HAP-1 (cell line): Measurements from ENCODE around the gene RUNX1.

Experiments
- DNase-seq, 2 experiments: peaks; one replicate each; pipeline ENCODE4 v3.0.0-alpha.2; 2016 to 2020; ENCODE audit warnings: low spot score in 2 of 2
- H3K27me3 ChIP-seq: fragments of 250-450 bp; sonication (Bioruptor Pico); 2 replicates; pipeline ENCODE4 v1.5.1; 2020; ENCODE audit warnings: low read depth, mild to moderate bottlenecking, moderate library complexity
- H3K36me3 ChIP-seq: fragments of 250-450 bp; sonication (Bioruptor Pico); replicated peaks from 2 replicates; pipeline ENCODE4 v1.5.1; 2020; ENCODE audit warnings: mild to moderate bottlenecking
- H3K4me1 ChIP-seq: fragments of 250-450 bp; sonication (Bioruptor Pico); 2 replicates; pipeline ENCODE4 v1.5.1; 2020; ENCODE audit warnings: mild to moderate bottlenecking
- H3K4me3 ChIP-seq: fragments of 250-450 bp; sonication (Bioruptor Pico); 2 replicates; pipeline ENCODE4 v1.5.1; 2020; ENCODE audit warnings: mild to moderate bottlenecking, moderate library complexity
- H3K9me3 ChIP-seq: fragments of 250-450 bp; sonication (Bioruptor Pico); 2 replicates; pipeline ENCODE4 v1.5.1; 2020; ENCODE audit warnings: mild to moderate bottlenecking, moderate library complexity
- in situ Hi-C: fragments of 300-500 bp; cut with MboI; formaldehyde crosslinking; loops from 3 replicates; pipeline ENCODE4 v1.14.3; 2020; ENCODE audit warnings: low sequenced_read_pairs, inconsistent platforms, mixed read lengths

The RUNX1 gene

DNA sequence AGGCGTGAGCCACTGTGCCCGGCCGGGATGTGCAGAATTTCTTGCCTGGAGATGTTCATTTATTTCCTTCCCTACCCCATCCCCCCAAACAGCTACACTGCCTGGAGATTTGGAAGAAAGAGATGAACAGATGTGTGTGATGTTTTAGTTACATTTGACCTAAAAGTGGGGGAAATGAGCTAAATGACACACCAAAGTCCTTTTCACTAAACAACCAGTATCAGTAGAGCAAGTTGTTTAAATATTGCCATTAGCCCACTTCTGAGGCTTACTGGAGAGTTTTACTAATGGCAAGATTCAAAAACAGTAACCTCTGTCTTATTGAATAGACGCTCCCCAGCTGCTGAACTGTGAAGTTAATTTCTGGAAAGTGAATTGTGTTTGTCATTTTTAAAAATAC is 100.1 kb downstream of the RUNX1 start:
- Histone ChIP-seq H3K4me3 (no peak overlapping the region), H3K36me3 (no peaks in the 10 kb centered on the region), H3K27me3 (no peaks in the 10 kb centered on the region), H3K9me3 (no peaks in the 10 kb centered on the region), H3K4me1 (no peaks in the 10 kb centered on the region)
- no peak for DNase-seq
- in situ Hi-C loops = loop anchor here (10.0 kb wide), 1 partner anchor 64 kb away; no protein-coding TSS in a partner anchor

- no peaks in the 10 kb centered on the region for H3K4me1 ChIP-seq
- in situ Hi-C loops = loop anchor here (10.0 kb wide), 1 partner anchor 63 kb away; no protein-coding TSS in a partner anchor
- no peak overlapping the region for H3K4me3 ChIP-seq
- no peak for DNase-seq
- H3K27me3 ChIP-seq = no peaks in the 10 kb centered on the region
- no peaks in the 10 kb centered on the region for H3K36me3 ChIP-seq
- no peaks in the 10 kb centered on the region for H3K9me3 ChIP-seq
Measured at GRCh38 chr21:34948157-34948556, 100.9 kb downstream of the RUNX1 start.

GRCh38 chr21:34946916-34947534 is 102.1 kb downstream of the RUNX1 start:
- in situ Hi-C loops = loop anchor here (10.0 kb wide), 1 partner anchor 62 kb away; no protein-coding TSS in a partner anchor
- Histone ChIP-seq H3K27me3 (no peaks in the 10 kb centered on the region), H3K4me3 (no peak overlapping the region), H3K9me3 (no peaks in the 10 kb centered on the region), H3K4me1 (no peaks in the 10 kb centered on the region), H3K36me3 (no peaks in the 10 kb centered on the region)
- DNase-seq = no peak

DNA sequence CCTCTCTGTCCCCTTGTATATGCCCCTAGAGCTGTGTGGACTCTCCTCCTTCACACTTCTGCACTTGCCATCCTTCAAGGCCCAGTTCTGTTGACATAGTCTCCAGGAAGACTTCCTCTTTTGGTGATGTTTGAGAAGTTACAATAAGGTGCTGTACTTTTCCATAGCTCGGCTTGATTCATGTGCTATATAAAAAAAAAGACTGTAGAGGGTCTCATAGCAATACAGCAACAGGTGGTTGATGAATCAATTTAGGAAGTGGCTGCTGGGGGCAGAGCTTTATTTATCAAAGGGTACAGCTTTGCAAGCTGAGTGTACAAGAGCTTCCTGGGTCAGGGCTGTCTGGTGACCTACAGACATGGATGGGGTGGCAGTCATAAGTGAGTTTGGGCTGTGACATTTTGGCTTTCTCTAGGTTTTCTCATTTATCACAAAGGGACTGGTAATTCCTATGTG is 102.7 kb downstream of the RUNX1 start:
- Histone ChIP-seq H3K27me3 (no peaks in the 10 kb centered on the region), H3K4me3 (no peak overlapping the region), H3K4me1 (no peaks in the 10 kb centered on the region), H3K9me3 (no peaks in the 10 kb centered on the region), H3K36me3 (no peaks in the 10 kb centered on the region)
- in situ Hi-C loops = loop anchor here (10.0 kb wide), 1 partner anchor 62 kb away; no protein-coding TSS in a partner anchor
- DNase-seq = no peak

GRCh38 chr21:34945288-34945687 is 103.8 kb downstream of the RUNX1 start:
- no peaks in the 10 kb centered on the region for H3K36me3 ChIP-seq
- no peak overlapping the region for H3K4me3 ChIP-seq
- H3K27me3 ChIP-seq = no peaks in the 10 kb centered on the region
- no peaks in the 10 kb centered on the region for H3K4me1 ChIP-seq
- no peaks in the 10 kb centered on the region for H3K9me3 ChIP-seq
- no peak for DNase-seq
- in situ Hi-C loops = loop anchor here (10.0 kb wide), 1 partner anchor 60 kb away; no protein-coding TSS in a partner anchor

DNA sequence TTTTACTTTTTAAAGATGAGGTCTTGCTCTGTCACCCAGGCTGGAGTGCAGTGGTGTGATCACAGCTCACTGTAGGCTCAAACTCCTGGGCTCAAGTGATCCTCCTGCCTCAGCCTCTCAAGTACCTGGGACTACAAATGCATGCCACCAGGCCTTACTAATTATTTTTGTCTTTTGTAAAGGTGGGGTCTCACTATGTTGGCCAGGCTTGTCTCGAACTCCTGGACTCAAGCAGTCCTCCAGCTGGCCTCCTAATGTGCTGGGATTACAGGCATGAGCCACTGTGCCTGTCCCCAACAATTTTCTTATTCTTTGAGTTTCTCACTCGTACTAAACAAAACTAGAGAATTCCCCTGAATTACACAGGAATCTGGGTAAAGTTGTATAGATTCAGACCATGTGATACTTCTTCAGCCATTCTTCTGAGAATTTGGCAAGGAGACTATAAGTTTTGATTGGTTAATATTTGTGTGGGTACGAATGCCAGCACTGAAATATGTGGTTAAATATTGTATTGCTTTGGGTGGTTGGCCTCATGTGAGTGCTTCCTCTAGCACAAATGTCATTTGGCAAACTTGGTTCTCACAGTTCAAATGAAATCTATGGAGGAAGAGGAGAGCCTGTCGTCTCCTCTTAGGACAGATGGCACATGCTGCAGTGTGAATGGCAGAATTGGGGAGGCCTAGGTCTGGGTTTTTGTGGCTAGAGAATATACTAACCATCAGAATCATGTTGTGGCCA is 104.9 kb downstream of the RUNX1 start:
- Histone ChIP-seq H3K9me3 (no peaks in the 10 kb centered on the region), H3K27me3 (no peaks in the 10 kb centered on the region), H3K4me1 (no peaks in the 10 kb centered on the region), H3K36me3 (no peaks in the 10 kb centered on the region), H3K4me3 (no peak overlapping the region)
- no peak for DNase-seq
- in situ Hi-C loops = loop anchor here (10.0 kb wide), 1 partner anchor 59 kb away; no protein-coding TSS in a partner anchor

GRCh38 chr21:34942911-34943310 is 106.2 kb downstream of the RUNX1 start:
- no peak for DNase-seq
- H3K4me1 ChIP-seq = no peaks in the 10 kb centered on the region
- in situ Hi-C loops = loop anchor here (10.0 kb wide), 1 partner anchor 58 kb away; no protein-coding TSS in a partner anchor
- H3K36me3 ChIP-seq = no peaks in the 10 kb centered on the region
- peaks cover 4% of the 10 kb centered on the region for H3K27me3 ChIP-seq
- H3K4me3 ChIP-seq = no peak overlapping the region
- H3K9me3 ChIP-seq = no peaks in the 10 kb centered on the region

- in situ Hi-C loops = loop anchor here (10.0 kb wide), 1 partner anchor 56 kb away; no protein-coding TSS in a partner anchor
- no peak overlapping the region for H3K4me3 ChIP-seq
- DNase-seq = no peak
- no peaks in the 10 kb centered on the region for H3K4me1 ChIP-seq
- H3K27me3 ChIP-seq = peaks cover 8% of the 10 kb centered on the region
- H3K9me3 ChIP-seq = no peaks in the 10 kb centered on the region
- H3K36me3 ChIP-seq = no peaks in the 10 kb centered on the region
Measured at GRCh38 chr21:34941162-34941561, 107.9 kb downstream of the RUNX1 start.

- DNase-seq = no peak
- H3K27me3 ChIP-seq = peaks cover 8% of the 10 kb centered on the region
- H3K4me1 ChIP-seq = no peaks in the 10 kb centered on the region
- no peak overlapping the region for H3K4me3 ChIP-seq
- H3K36me3 ChIP-seq = no peaks in the 10 kb centered on the region
- in situ Hi-C loops = loop anchor here (10.0 kb wide), 1 partner anchor 55 kb away; no protein-coding TSS in a partner anchor
- H3K9me3 ChIP-seq = no peaks in the 10 kb centered on the region
Measured at GRCh38 chr21:34939673-34940331, 109.3 kb downstream of the RUNX1 start.

GRCh38 chr21:34938089-34938764 is 110.9 kb downstream of the RUNX1 start:
- in situ Hi-C loops = no loop called here
- H3K36me3 ChIP-seq = no peaks in the 10 kb centered on the region
- no peak overlapping the region for H3K4me3 ChIP-seq
- peaks cover 8% of the 10 kb centered on the region for H3K27me3 ChIP-seq
- no peaks in the 10 kb centered on the region for H3K4me1 ChIP-seq
- H3K9me3 ChIP-seq = no peaks in the 10 kb centered on the region
- DNase-seq = no peak

GRCh38 chr21:34936883-34937563 is 112.1 kb downstream of the RUNX1 start:
- Histone ChIP-seq H3K27me3 (peaks cover 8% of the 10 kb centered on the region), H3K4me3 (no peak overlapping the region), H3K4me1 (no peaks in the 10 kb centered on the region), H3K9me3 (no peaks in the 10 kb centered on the region), H3K36me3 (no peaks in the 10 kb centered on the region)
- DNase-seq = no peak
- in situ Hi-C loops = no loop called here

DNA sequence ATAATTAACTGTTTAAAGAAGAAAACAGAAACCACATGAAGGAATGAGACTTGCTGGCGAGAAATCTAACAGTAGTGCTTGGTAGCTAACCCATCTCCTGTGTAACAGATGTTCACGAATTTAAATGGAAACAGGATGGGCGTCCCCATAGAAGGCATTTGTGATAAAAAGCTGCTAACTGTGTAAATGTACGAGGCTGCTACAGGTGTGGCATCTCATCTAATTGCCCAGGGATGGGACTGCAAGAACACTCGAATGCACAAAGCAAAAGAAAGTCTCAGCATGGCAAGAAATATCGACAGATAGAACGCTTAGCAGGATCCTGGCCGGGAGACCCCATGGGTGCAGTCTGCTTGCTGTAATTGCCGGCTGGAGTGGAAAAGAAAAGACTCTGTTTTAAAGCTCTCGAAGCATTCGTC is 112.7 kb downstream of the RUNX1 start:
- in situ Hi-C loops = no loop called here
- H3K27me3 ChIP-seq = peaks cover 8% of the 10 kb centered on the region
- no peak for DNase-seq
- no peak overlapping the region for H3K4me3 ChIP-seq
- no peaks in the 10 kb centered on the region for H3K4me1 ChIP-seq
- no peaks in the 10 kb centered on the region for H3K9me3 ChIP-seq
- no peaks in the 10 kb centered on the region for H3K36me3 ChIP-seq

- H3K4me1 ChIP-seq = no peaks in the 10 kb centered on the region
- no peaks in the 10 kb centered on the region for H3K9me3 ChIP-seq
- no peak overlapping the region for H3K4me3 ChIP-seq
- in situ Hi-C loops = no loop called here
- H3K36me3 ChIP-seq = no peaks in the 10 kb centered on the region
- no peak for DNase-seq
- H3K27me3 ChIP-seq = peaks cover 8% of the 10 kb centered on the region
Measured at GRCh38 chr21:34935898-34936297, 113.2 kb downstream of the RUNX1 start.
